ENCODE measurements around the gene CNTNAP2.

- no peak for TF ChIP-seq CTCF (IDR thresholded peaks at IDR 0.05; ENCODE audit: borderline replicate concordance, extremely low read depth, low read length, poor library complexity, severe bottlenecking)
- no peak for TF ChIP-seq EZH2 (IDR thresholded peaks at IDR 0.05; ENCODE audit: borderline replicate concordance, low read depth, low read length, severe bottlenecking)
Measured at GRCh38 chr7:147721962-147722830, 1605.6 kb downstream of the CNTNAP2 start.
